Right cardiac atrium (tissue), 5 donors: ENCODE data around the gene TMEM178B. TPM values are rescaled to one million over a fixed set of nuclear protein-coding genes. Genes with fewer than 3 reads are reported as not detected.

Source experiments
- ATAC-seq, 2 donors: fragments of 200-7000 bp; cut with Tn5 transposase; one replicate each; pipeline versions ENCODE4 v1.8.0 to v1.9.1; 2020; ENCODE audit warnings: moderate library complexity in 2 of 2, mild to moderate bottlenecking in 1 of 2
- DNase-seq, 3 donors: peaks; one replicate each; pipeline ENCODE4 v3.0.0-alpha.2; 2020
- H3K27ac ChIP-seq: one replicate; pipeline ENCODE4 v1.5.1; 2013; ENCODE audit warnings: mild to moderate bottlenecking, low read length, control low read depth, moderate library complexity
- H3K27me3 ChIP-seq: one replicate; pipeline ENCODE4 v1.6.1; 2013; ENCODE audit not compliant: control insufficient read depth, insufficient read depth
- H3K4me1 ChIP-seq: one replicate; pipeline ENCODE4 v1.6.1; 2013; ENCODE audit warnings: low read length; ENCODE audit not compliant: control insufficient read depth, insufficient read depth
- H3K4me3 ChIP-seq: one replicate; pipeline ENCODE4 v1.5.1; 2013; ENCODE audit warnings: low read length, control low read depth
- H3K9me3 ChIP-seq: one replicate; pipeline ENCODE4 v1.6.1; 2013; ENCODE audit warnings: low read length; ENCODE audit not compliant: control insufficient read depth
- WGBS: extraction: QIAGEN DNeasy Blood & Tissue Kit; methylation state at CpG from one replicate; pipeline ENCODE4 v1.1.7; 2013; 5-methylcytosine and 5-hydroxymethylcytosine counted together
- intact Hi-C, 4 donors: fragments of 100-400 bp; cut with DNase I; formaldehyde crosslinking; loops; one replicate each; pipeline versions ENCODE4 v1.11.0 to v1.14.0; 2022 to 2023
- polyA plus RNA-seq: library from polyadenylated mRNA; stranded (reverse); fragments of 200-250 nt; gene quantifications from one replicate; pipeline ENCODE4 v1.2.3, GENCODE V29; 2013
- total RNA-seq, 4 donors: library from RNA; stranded (reverse); fragmentation: NEBNext Ultra II Directional; extraction: Animal tissue kit (Norgen Biotek cat#: 25700); gene quantifications; one replicate each; pipeline ENCODE4 v1.2.1, GENCODE V29; 2021
- donor health status: healthy with polysubstance abuse.
- donor health status: DM: no; HTN: yes; CAD: no.
- donor health status: DM: no; HTN: no; CAD: no.
- donor health status: DM: no; HTN: yes; CAD: no; lungs with severe emphysema.
- donor health status: DM: yes; HTN: yes; CAD: no.

TMEM178B gene
- total and polyA plus RNA-seq, 5 donors: 13.3 to 49.6 (median 35.0) TPM

DNA sequence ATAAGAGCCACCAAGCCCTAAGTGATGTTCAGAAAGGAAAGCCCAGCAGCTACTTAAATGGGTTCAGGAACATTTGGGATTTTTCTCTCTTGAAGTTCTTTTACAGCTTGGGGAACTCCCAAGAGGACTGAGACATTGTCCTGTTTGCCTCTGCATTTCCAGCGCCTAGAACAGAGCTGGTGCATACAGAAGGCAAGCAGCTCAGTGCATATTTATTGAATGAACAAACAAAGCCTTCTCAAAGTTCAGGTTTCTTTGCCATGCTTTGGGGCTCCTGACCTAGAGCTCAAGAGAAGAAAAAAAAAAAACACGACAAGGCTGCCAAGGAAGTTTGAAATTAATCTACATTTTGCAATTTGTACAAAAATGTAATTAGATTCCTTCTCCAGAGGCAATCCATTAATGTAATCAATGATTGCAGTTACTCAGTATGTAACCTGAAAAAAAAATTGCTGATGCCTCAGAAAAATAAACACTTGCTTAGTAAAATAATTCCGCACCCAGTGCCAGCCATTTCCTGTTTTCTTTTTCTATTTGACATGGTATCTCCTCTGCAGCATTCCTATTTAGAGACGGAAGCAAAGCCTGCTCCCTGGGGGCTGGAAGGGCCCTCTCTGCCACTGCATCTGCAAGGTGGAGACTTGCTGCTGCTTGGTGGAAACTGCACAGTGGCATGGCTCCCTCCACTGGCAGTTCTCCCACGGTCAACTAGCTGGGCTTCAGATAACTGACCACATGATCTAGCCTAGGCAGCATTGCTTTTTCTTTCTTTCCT is 157.3 kb downstream of the TMEM178B start:
- H3K27ac ChIP-seq: no peak overlapping the region
- DNase-seq: peak; percentile 20 to 71 (median 69)
- intact Hi-C loops: loop anchor here in 1 of 4 donors (5.0 kb wide), 1 partner anchor 419 kb away; no protein-coding TSS in a partner anchor
- ATAC-seq: peak; percentile 65 to 84
- no peak overlapping the region for H3K4me3 ChIP-seq
- H3K4me1 ChIP-seq: no peaks in the 10 kb centered on the region
- H3K9me3 ChIP-seq: no peaks in the 10 kb centered on the region
- WGBS: 41% methylated on average over 5 of the region's 5 CpGs
- no peaks in the 10 kb centered on the region for H3K27me3 ChIP-seq

DNA sequence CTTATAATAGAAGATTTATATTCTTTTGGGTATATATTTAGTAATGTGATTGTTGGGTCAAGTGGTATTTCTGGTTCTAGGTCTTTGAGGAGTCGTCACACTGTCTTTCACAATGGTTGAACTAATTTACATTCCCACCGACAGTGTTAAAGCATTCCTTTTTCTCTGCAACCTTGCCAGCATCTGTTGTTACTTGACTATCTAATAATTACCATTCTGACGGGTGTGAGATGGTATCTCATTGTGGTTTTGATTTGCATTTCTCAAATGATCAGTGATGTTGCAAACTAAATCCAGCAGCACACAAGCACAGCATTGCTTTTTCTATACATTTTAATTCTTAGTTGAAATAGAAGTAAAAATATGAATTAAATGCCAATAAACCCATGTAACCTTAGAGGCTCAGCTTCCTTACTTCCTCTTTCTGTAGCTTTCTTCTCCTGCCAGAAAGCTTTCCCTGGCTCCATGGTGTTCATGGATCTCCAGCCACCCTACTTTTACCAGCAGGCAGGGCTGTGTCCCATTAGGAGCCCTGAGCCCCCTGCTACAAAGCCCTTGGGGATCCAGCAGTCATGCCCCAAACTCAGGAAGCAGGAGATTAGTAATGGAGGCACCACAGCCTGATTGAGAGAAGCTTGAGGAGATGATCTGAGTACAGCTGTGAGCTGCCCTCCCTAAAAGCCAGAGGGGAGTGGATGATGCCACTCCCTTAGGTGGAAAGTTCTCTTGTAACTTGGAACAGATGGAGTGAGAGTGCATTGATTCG is 158.6 kb downstream of the TMEM178B start:
- no peak for DNase-seq
- no peak for ATAC-seq
- intact Hi-C loops: loop anchor here in 1 of 4 donors (5.0 kb wide), 1 partner anchor 420 kb away; no protein-coding TSS in a partner anchor
- Histone ChIP-seq H3K4me1 (no peaks in the 10 kb centered on the region), H3K9me3 (no peaks in the 10 kb centered on the region), H3K4me3 (no peak overlapping the region), H3K27me3 (no peaks in the 10 kb centered on the region), H3K27ac (no peak overlapping the region)
- 71% methylated on average over 4 of the region's 4 CpGs for WGBS

DNA sequence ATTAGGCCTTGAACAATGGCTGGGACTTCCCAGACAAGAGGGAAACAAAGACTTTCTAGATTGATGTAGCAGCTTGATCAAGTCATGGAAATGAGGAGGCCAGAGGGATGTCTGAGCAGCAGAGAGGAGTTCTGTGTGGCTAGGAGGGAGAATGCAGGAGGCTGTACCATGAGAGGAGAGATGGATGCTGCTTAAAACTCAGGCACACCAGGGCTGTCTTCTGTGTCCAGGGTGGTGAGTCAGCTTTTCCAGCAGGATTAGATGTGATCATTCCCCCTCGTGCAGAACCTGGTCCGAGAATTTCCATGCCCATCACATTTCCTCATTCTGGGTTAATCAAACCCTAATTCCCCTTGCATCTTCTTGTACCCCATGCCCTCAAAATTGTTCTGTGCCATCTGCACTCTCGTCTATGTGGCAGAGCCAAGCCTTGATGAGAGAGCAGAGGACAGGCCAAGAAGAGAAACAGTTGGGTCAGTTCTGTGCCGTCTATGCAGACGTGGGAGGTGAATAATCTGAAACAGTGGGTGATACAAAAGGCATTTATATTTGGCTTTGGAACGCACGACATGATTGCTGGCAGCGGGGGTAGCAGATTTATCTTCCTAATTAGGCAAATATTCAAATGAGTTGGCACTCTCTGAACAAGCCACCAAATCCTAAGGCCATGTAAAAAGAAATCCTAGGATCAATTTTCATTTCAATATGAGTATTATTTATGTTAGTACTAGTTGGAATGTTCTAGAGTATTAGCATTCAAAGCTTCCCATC is 160.7 kb downstream of the TMEM178B start:
- DNase-seq (no peak), ATAC-seq (no peak)
- no peak overlapping the region for H3K27ac ChIP-seq
- H3K4me1 ChIP-seq: no peaks in the 10 kb centered on the region
- intact Hi-C loops: loop anchor here in 1 of 4 donors (5.0 kb wide), 1 partner anchor 422 kb away; no protein-coding TSS in a partner anchor
- WGBS: 69% methylated on average over 8 of the region's 8 CpGs
- no peaks in the 10 kb centered on the region for H3K9me3 ChIP-seq
- no peak overlapping the region for H3K4me3 ChIP-seq
- H3K27me3 ChIP-seq: no peaks in the 10 kb centered on the region

DNA sequence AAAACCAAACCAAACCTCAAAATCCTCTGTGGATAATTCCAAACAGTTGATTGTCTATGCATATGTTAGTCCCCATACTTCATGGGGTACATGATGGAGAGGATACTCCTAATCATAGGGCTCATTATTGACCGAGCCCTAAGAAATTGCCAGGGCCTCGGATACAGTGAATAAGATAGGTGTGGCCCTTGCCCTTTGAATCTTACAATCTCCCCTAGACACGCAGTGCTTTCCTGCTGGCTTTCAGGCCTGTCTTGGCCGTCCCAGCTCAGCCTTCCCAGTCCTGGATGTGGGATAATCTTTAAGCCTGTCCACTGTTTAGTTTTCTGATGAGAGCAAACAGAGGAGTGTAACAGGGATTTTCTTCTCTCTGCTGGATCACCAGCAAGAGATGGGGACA is 161.8 kb downstream of the TMEM178B start:
- no peak for ATAC-seq
- WGBS: 70% methylated on average over 4 of the region's 4 CpGs
- H3K27me3 ChIP-seq: no peaks in the 10 kb centered on the region
- intact Hi-C loops: no loop called here
- no peak overlapping the region for H3K4me3 ChIP-seq
- H3K27ac ChIP-seq: no peak overlapping the region
- no peak for DNase-seq
- no peaks in the 10 kb centered on the region for H3K4me1 ChIP-seq
- H3K9me3 ChIP-seq: no peaks in the 10 kb centered on the region

DNA sequence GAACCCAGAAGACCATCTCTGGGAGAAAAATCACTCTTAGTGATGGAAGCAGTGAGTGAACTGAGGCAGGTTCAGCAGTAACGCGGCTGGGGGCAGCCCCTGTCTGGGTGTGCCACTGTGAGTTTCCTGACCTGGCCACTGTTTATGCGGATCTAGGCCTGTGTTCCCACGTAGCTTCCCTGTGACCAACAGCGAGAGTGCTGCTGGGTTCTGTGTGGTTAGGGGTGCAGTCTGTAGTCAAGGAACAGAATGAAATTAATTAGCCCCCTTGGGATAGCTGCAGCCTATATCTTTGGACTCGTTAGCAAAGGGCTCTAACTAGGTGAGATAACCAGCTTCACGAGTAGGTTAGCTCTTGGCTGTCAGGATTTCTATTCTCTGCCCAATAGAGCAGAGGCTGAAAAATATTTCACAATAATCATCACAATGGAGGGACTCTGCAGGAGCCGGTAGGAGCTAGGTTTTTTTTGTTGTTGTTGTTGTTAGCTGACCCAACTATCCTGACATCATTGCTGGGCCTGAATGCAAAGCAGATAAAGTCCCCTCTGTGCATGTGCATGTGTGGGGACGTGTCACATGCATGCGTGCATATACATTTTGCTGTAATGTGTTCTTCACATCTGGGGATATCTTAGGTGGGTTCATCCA is 164.9 kb downstream of the TMEM178B start:
- 45% methylated on average over 10 of the region's 10 CpGs for WGBS
- intact Hi-C loops: no loop called here
- Histone ChIP-seq H3K9me3 (no peaks in the 10 kb centered on the region), H3K4me1 (no peaks in the 10 kb centered on the region), H3K27me3 (no peaks in the 10 kb centered on the region), H3K27ac (no peak overlapping the region), H3K4me3 (no peak overlapping the region)
- no peak for DNase-seq
- ATAC-seq: no peak

DNA sequence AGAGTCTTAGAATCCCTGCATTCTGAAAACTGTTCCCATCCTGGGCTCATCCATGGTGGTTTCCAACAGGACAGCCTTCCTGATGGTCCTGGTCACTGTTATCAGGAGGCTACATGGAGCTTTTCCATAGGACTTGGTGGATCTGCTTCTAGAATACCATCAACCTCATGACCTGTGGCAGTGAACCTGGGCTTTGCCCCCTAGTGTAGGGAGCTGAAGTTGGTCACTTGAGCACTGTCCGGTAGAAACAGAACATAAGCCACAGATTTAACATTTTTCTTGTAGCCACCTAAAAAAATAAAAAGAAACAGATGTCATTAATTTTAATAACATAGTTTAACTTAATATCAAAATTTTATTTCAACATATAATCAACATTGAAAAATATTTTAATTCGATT is 165.8 kb downstream of the TMEM178B start:
- Histone ChIP-seq H3K27me3 (no peaks in the 10 kb centered on the region), H3K27ac (no peak overlapping the region), H3K4me1 (no peaks in the 10 kb centered on the region), H3K4me3 (no peak overlapping the region), H3K9me3 (no peaks in the 10 kb centered on the region)
- 91% methylated on average over 2 of the region's 2 CpGs for WGBS
- intact Hi-C loops: no loop called here
- DNase-seq: no peak
- ATAC-seq: no peak

DNA sequence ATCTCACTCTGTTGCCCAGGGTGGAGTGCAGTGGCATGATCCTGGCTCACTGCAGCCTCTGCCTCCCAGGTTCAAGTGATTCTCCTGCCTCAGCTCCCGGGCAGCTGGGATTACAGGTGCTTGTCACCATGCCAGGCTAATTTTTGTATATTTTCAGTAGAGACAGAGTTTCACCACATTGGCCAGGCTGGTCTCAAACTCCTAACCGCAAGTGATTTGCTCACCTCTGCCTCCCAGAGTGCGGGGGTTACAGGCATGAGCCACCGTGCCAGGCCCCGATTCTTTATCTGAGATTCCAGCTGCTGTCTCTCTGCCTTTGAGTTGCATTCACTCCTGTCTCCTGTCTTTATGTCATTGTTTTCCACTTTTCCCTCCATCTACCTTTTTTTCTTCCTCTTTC is 168.7 kb downstream of the TMEM178B start:
- no peak for DNase-seq
- H3K9me3 ChIP-seq: no peaks in the 10 kb centered on the region
- H3K4me3 ChIP-seq: no peak overlapping the region
- 63% methylated on average over 5 of the region's 5 CpGs for WGBS
- no peaks in the 10 kb centered on the region for H3K27me3 ChIP-seq
- ATAC-seq: no peak
- no peak overlapping the region for H3K27ac ChIP-seq
- intact Hi-C loops: no loop called here
- no peaks in the 10 kb centered on the region for H3K4me1 ChIP-seq

DNA sequence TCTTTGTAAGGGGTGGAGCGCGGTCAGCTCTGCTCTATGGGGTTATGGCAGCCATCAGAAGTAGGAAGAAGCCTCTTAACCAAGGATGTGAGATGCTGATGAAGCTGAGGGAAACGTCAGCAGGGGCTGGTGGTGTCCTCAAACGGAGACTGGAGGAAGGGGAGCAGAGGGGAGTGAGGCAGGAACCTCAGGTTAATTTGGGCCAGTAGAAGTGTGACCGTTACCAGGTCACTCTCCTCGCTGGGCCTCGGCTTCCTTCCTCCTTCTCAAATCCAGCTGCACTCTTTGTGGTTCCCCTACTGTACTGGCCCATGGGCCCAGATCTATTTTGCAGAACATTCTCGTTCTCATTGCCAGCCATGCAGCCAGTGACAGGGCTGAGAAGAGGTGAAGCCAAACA is 169.5 kb downstream of the TMEM178B start:
- intact Hi-C loops: no loop called here
- no peak overlapping the region for H3K27ac ChIP-seq
- ATAC-seq (no peak), DNase-seq (no peak)
- no peaks in the 10 kb centered on the region for H3K4me1 ChIP-seq
- H3K4me3 ChIP-seq: no peak overlapping the region
- no peaks in the 10 kb centered on the region for H3K9me3 ChIP-seq
- H3K27me3 ChIP-seq: no peaks in the 10 kb centered on the region
- WGBS: 62% methylated on average over 8 of the region's 8 CpGs

DNA sequence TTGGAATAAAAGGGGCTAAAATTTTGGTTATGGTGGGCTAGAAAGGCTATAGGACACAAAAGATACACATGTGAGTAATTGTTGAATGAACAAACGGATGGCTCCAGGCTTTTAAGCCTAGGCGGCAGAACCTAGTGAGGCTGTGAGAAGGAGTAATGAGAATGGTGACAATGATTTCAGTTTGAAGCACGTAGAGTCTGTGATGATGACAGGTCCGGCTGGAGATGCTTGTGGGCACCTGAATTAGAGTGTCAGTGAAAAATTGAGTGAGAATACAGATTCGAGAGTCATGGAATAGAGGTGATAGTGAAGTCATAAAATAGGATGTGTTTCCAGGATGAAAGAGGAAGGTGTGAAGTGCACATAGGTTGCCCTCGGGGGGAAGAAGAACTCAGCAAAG is 170.6 kb downstream of the TMEM178B start:
- H3K27ac ChIP-seq: no peak overlapping the region
- DNase-seq (no peak), ATAC-seq (no peak)
- WGBS: 73% methylated on average over 6 of the region's 6 CpGs
- H3K4me3 ChIP-seq: no peak overlapping the region
- H3K27me3 ChIP-seq: no peaks in the 10 kb centered on the region
- intact Hi-C loops: no loop called here
- no peaks in the 10 kb centered on the region for H3K9me3 ChIP-seq
- no peaks in the 10 kb centered on the region for H3K4me1 ChIP-seq

DNA sequence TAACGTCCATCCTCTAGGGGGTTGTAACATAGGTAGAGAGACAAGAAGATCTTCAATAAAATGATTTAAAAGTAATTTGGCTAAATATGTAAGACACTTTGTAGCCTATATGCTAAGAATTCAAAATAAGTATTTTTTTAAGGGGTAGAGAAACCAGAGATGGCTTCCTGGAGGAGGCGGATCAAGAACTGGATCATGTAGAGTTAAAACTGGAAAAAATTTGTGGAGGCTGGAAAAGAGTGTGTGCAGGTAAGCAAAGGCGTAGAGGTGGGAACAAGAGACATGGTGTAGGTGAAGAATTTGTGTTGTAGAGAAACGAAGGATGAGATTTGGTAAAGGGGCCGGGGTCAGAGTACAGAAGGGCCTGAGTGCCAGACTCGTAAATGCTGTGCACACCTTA is 172.6 kb downstream of the TMEM178B start:
- no peak for DNase-seq
- H3K9me3 ChIP-seq: no peaks in the 10 kb centered on the region
- H3K27me3 ChIP-seq: no peaks in the 10 kb centered on the region
- 86% methylated on average over 6 of the region's 6 CpGs for WGBS
- no peak overlapping the region for H3K4me3 ChIP-seq
- intact Hi-C loops: no loop called here
- no peak overlapping the region for H3K27ac ChIP-seq
- H3K4me1 ChIP-seq: no peaks in the 10 kb centered on the region
- ATAC-seq: no peak
